Prostate gland (tissue), 2 donors: ENCODE results near the gene GPC5.

Experiments used
- POLR2A ChIP-seq: fragments of 450-650 bp; IDR thresholded peaks from one replicate; pipeline ENCODE4 v1.6.1; 2016; ENCODE audit warnings: antibody characterized with exemption, mild to moderate bottlenecking
- POLR2AphosphoS5 ChIP-seq: sonication (generic); formaldehyde crosslinking; IDR thresholded peaks from one replicate; pipeline ENCODE4 v1.6.1; 2017; ENCODE audit warnings: antibody characterized with exemption
- TF ChIP-seq, protein P1 (sequence below), 4 experiments: fragments of 200-600 bp in 2 of 4; fragments of 450-650 bp in 2 of 4; sonication (generic) in 2 of 4; IDR thresholded peaks; 1 replicate in 3 of 4; 2 replicates in 1 of 4; pipeline ENCODE4 v1.5.1; 2016 to 2019; ENCODE audit warnings: antibody characterized with exemption in 4 of 4, mild to moderate bottlenecking in 2 of 4, moderate library complexity in 2 of 4

GRCh38 chr13:91533354-91533753 lies 134.9 kb downstream of the GPC5 start:
- no peak for TF ChIP-seq POLR2AphosphoS5
- TF ChIP-seq, protein P1, sequence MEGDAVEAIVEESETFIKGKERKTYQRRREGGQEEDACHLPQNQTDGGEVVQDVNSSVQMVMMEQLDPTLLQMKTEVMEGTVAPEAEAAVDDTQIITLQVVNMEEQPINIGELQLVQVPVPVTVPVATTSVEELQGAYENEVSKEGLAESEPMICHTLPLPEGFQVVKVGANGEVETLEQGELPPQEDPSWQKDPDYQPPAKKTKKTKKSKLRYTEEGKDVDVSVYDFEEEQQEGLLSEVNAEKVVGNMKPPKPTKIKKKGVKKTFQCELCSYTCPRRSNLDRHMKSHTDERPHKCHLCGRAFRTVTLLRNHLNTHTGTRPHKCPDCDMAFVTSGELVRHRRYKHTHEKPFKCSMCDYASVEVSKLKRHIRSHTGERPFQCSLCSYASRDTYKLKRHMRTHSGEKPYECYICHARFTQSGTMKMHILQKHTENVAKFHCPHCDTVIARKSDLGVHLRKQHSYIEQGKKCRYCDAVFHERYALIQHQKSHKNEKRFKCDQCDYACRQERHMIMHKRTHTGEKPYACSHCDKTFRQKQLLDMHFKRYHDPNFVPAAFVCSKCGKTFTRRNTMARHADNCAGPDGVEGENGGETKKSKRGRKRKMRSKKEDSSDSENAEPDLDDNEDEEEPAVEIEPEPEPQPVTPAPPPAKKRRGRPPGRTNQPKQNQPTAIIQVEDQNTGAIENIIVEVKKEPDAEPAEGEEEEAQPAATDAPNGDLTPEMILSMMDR (IDR thresholded peaks at IDR 0.05): no peak
- no peak for TF ChIP-seq POLR2A
